HG02840 (cell line): Measurements from ENCODE around the gene NAA16.
"Not testable (repeated sequence)": the region's sequence is repeated elsewhere in the genome, so short reads cannot be mapped to it uniquely, and the experiment has no call there.

Source experiments
- ATAC-seq: cut with Tn5 transposase; IDR thresholded peaks from one replicate; pipeline ENCODE4 v1.9.1; 2021; ENCODE audit warnings: mild to moderate bottlenecking, moderate library complexity, moderate number of reproducible peaks; ENCODE audit not compliant: unreplicated experiment, low FRiP score

The NAA16 gene

GRCh38 chr13:41403983-41404382 is 92.9 kb downstream of the NAA16 start:
- no peak for ATAC-seq

DNA sequence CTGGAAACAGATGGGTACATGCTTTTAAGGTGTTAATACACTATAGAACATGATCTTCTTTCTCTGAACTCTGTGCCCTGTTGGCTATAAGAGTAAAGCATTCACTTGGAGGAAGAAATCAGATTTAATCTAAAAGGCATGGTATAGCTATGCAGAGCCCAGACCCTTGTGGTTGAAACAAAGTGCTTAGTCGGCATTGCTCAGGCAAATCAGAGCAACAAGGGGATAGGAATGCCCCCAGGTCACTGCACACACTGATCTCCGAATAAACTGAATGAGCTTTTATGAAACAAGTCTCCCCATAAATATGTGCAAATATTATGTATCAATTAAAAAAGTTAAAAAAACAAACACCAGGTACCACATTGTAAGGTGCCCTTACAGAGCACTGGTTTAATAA is 94.3 kb downstream of the NAA16 start:
- ATAC-seq = no peak

- no peak for ATAC-seq
Observed at GRCh38 chr13:41407380-41407779, 96.3 kb downstream of the NAA16 start.

- ATAC-seq = no peak
Observed at GRCh38 chr13:41408121-41408520, 97.1 kb downstream of the NAA16 start.

- ATAC-seq = no peak
Observed at GRCh38 chr13:41408746-41409145, 97.7 kb downstream of the NAA16 start.

GRCh38 chr13:41409611-41410010 is 98.5 kb downstream of the NAA16 start:
- ATAC-seq = no peak

DNA sequence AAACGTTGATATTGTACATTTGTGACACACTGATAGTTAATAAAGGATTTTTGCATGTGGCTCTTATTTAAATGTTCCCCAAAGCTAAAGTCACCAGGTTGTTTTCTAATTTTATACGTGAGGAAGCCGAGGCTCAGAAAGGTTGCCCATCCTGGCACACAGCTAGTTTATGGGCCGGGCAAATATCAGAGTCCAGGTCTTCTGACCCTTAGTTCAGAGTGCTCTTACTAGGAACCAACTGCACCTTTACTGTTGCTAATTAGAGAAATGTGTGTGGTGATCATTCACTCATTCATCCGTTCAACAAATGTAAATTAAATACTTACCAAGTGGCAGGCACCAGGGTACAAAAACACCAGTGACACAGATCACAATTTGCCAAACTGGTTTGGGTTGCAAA is 100.0 kb downstream of the NAA16 start:
- no peak for ATAC-seq

GRCh38 chr13:41411522-41411921 is 100.5 kb downstream of the NAA16 start:
- no peak for ATAC-seq

DNA sequence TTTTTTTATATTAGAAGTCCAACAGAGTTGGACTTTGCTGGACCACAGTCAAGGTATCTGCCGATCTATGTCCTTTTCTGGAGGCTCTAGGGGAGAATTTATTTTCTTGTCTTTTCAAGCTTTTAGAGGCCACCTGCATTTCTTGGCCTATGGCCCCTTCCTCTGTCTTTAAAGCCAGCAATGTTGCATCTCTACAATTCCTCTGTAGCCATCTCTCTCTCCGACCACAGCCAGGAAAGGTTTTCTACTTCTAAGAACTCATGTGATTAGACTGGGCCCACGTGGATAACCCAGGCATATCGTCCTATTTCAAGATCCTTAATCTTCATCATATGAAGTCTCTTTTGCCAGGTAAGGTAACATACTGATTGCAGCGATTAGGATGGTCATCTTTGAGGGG is 102.8 kb downstream of the NAA16 start:
- ATAC-seq = no peak

DNA sequence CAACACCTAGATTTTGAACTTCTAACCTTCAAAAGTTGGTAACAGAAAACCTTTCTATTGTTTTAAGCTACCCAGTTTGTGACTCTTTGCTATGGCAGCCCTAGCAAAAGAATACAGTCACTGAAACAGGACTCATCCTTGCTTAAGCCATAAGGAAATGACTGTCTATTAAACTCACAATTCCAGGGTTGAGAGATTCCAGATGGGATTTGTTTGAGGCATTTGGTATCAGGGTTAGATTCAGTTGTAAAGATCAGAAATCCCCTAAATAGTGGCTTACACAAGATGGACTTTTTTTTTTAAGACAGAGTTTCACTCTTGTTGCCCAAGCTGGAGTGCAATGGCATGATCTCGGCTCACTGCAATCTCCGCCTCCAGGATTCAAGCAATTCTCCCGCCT is 105.2 kb downstream of the NAA16 start:
- no peak for ATAC-seq

DNA sequence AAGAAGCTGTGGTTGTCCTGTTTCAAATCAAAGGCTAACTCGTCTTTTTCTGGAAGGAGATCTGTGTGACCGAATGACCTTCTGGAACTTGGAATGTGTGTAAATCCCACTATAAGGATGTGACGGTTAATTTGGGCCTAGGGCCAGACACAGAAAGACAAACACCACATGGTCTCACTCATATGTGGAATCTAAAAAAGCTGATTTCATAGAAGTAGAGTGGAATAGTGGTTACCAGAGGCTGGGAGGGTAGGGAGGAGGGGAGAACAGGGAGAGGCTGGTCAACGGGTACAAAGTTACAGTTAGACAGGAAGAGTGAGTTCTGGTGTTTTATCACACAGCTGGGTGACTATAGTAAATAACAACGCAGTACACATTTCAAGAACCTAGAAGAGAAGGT is 107.0 kb downstream of the NAA16 start:
- ATAC-seq = no peak

GRCh38 chr13:41418731-41419130 is 107.7 kb downstream of the NAA16 start:
- no peak for ATAC-seq

DNA sequence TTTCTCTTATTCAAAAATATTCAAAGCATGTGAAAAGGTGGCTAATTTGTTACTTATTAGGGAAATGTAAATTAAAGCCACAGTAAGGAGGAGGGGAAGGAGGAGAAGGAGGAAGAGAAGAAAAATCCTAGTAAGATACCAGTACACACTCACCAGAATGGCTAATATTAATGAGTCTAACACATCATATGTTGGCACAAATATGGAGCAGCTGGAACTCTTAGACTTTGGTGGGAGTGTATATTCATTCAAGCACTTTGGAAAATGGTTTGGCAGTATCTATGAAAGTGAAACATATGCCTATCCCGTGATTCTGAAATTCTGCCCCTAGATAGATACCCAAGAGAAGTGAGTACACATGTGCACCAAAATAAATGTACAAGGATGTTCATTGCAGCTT is 108.1 kb downstream of the NAA16 start:
- no peak for ATAC-seq

- no peak for ATAC-seq
Observed at GRCh38 chr13:41420146-41420545, 109.1 kb downstream of the NAA16 start.

GRCh38 chr13:41421330-41421729 is 110.3 kb downstream of the NAA16 start:
- not testable (repeated sequence) for ATAC-seq

DNA sequence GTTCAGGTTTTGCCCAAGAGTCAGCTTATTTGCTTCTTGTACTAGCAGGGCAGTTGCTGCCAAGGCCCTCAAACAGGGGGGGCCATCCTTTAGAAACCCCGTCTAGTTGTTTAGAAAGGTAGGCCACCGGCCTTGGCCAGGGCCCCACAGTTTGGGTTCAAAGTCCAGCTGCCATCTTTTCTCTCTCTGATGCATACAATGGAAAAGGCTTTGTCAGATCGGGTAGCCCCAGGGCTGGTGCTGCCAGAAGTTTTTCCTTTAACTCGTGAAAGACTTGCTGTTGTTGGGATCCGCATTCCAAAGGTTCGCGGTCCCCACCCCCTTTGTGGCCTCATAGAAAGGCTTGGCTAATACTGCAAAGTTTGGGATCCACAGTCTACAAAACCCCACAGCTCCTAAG is 110.9 kb downstream of the NAA16 start:
- ATAC-seq = not testable (repeated sequence)

DNA sequence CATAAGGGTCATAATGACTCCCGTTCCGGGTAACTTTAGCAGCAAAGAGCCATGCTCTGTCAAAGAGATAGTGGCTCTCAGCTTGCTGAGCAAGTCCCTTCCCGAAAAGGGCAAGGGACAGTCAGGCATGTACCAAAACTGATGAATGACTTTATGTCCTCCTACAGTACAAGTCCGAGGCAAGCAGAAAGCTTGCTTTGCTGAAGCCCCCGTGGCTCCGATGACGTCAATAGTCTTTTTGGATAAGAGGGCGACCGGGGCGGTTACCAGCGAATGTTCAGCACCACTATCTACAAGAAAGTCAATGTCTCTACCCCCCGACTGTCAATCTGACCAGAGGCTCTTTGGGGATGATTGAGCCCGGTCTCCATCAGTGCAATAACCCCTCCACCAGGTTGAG is 112.2 kb downstream of the NAA16 start:
- not testable (repeated sequence) for ATAC-seq

GRCh38 chr13:41424675-41425074 is 113.6 kb downstream of the NAA16 start:
- ATAC-seq = not testable (repeated sequence)

- ATAC-seq = no peak
Observed at GRCh38 chr13:41426047-41426446, 115.0 kb downstream of the NAA16 start.
